Uterus (tissue), 2 donors: ENCODE data around the gene OR52B6.

ENCODE experiments used
- POLR2A ChIP-seq, 2 donors: fragments of 450-650 bp; IDR thresholded peaks; one replicate each; pipeline ENCODE4 v1.6.1; 2016; ENCODE audit warnings: antibody characterized with exemption in 2 of 2, mild to moderate bottlenecking in 1 of 2, moderate library complexity in 1 of 2
- TF ChIP-seq, protein P1 (sequence below), 4 experiments: fragments of 200-600 bp in 2 of 4; fragments of 450-650 bp in 2 of 4; sonication (generic) in 2 of 4; IDR thresholded peaks; one replicate each; pipeline ENCODE4 v1.5.1; 2016 to 2019; ENCODE audit warnings: antibody characterized with exemption in 4 of 4, mild to moderate bottlenecking in 2 of 4, moderate library complexity in 1 of 4

DNA sequence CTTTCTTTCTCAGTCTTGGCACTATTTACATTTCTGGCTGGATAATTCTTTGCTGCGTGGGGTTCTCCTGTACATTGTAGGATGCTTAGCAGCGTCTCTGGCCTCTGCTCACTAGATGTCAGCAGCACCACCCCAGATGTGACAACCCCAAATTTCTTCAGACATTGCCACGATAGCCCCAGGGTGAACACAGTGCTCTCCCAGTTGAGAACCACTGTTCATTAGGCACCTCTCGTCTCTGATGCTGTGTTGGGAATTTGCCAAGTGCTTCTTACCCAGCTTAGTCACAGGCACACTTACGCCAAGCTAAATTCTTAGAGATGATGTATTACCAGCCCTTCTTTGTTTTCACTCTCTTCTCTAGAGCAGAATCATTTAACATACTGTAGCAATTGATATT lies 25.2 kb downstream of the OR52B6 start:
- TF ChIP-seq, protein P1, sequence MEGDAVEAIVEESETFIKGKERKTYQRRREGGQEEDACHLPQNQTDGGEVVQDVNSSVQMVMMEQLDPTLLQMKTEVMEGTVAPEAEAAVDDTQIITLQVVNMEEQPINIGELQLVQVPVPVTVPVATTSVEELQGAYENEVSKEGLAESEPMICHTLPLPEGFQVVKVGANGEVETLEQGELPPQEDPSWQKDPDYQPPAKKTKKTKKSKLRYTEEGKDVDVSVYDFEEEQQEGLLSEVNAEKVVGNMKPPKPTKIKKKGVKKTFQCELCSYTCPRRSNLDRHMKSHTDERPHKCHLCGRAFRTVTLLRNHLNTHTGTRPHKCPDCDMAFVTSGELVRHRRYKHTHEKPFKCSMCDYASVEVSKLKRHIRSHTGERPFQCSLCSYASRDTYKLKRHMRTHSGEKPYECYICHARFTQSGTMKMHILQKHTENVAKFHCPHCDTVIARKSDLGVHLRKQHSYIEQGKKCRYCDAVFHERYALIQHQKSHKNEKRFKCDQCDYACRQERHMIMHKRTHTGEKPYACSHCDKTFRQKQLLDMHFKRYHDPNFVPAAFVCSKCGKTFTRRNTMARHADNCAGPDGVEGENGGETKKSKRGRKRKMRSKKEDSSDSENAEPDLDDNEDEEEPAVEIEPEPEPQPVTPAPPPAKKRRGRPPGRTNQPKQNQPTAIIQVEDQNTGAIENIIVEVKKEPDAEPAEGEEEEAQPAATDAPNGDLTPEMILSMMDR (IDR thresholded peaks at IDR 0.05): no peak
- no peak for TF ChIP-seq POLR2A (IDR thresholded peaks at IDR 0.05)
